Measurements from ENCODE around the gene ZNF655.

Gene ZNF655

GRCh38 chr7:99551767-99552463 is 6.5 kb upstream of the ZNF655 start, which contains the start of gene FAM200A:
Gene FAM200A, minus strand, starts transcription at chr7:99552114. Its CDS starts 3,707 bp downstream, at chr7:99548407.
- Histone ChIP-seq H3K9me3 (ENCODE audit: insufficient read depth, low read length, severe bottlenecking) (no peaks in the 10 kb centered on the region), H3K4me1 (ENCODE audit: insufficient read depth, low read length) (peaks cover 45% of the 10 kb centered on the region), H3K79me2 (ENCODE audit: insufficient read depth, low read length) (peaks cover 40% of the 10 kb centered on the region), H3K27me3 (ENCODE audit: insufficient read depth, low read length, poor library complexity) (no peaks in the 10 kb centered on the region), H3K27ac (ENCODE audit: low read length) (peak within 1 kb of the TSS; percentile 85), H3K4me3 (ENCODE audit: low read depth in 1 of 2, low read length in 2 of 2) (peak within 1 kb of the TSS; percentile 70 to 91), H4K20me1 (ENCODE audit: insufficient read depth, low read length) (no peaks in the 10 kb centered on the region), H2AFZ (ENCODE audit: low read depth, low read length) (peak within 1 kb of the TSS; percentile 97), H3K36me3 (ENCODE audit: insufficient read depth, low read length) (peaks cover 41% of the 10 kb centered on the region), H3K4me2 (ENCODE audit: insufficient read depth, low read length) (peak within 1 kb of the TSS; percentile 86), H3K9ac (ENCODE audit: low read depth, low read length) (peak within 1 kb of the TSS; percentile 87)
- TF ChIP-seq, protein P1, sequence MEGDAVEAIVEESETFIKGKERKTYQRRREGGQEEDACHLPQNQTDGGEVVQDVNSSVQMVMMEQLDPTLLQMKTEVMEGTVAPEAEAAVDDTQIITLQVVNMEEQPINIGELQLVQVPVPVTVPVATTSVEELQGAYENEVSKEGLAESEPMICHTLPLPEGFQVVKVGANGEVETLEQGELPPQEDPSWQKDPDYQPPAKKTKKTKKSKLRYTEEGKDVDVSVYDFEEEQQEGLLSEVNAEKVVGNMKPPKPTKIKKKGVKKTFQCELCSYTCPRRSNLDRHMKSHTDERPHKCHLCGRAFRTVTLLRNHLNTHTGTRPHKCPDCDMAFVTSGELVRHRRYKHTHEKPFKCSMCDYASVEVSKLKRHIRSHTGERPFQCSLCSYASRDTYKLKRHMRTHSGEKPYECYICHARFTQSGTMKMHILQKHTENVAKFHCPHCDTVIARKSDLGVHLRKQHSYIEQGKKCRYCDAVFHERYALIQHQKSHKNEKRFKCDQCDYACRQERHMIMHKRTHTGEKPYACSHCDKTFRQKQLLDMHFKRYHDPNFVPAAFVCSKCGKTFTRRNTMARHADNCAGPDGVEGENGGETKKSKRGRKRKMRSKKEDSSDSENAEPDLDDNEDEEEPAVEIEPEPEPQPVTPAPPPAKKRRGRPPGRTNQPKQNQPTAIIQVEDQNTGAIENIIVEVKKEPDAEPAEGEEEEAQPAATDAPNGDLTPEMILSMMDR (IDR thresholded peaks at IDR 0.05; ENCODE audit: borderline replicate concordance, extremely low read depth, low read length, poor library complexity, severe bottlenecking), result no peak
- TF ChIP-seq EZH2 (IDR thresholded peaks at IDR 0.05; ENCODE audit: borderline replicate concordance, low read depth, low read length, severe bottlenecking), result no peak
- ATAC-seq (ENCODE audit: insufficient read depth, low read depth) (peak; percentile 99), DNase-seq (peak; percentile 89)

DNA sequence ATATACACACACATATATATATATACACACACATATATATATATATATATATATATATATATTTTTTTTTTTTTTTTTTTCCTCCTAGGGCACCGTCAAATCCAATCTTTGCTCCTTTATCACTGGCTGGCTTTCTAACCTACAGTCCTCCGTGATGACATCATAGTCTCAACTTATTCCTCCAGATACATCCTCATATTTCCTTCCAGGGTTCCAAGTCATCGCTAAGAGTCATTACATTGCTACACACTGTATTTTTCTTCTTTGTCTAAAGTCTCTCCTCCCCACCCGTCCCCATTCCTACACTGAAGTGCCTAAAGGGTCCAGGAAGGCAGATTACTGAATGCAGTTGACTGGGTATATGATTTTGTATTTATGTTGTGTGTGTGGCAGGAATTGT is 5.4 kb upstream of the ZNF655 start:
- ATAC-seq (ENCODE audit: insufficient read depth, low read depth), result no peak
- TF ChIP-seq, protein P1 (IDR thresholded peaks at IDR 0.05; ENCODE audit: borderline replicate concordance, extremely low read depth, low read length, poor library complexity, severe bottlenecking), result no peak
- TF ChIP-seq EZH2 (IDR thresholded peaks at IDR 0.05; ENCODE audit: borderline replicate concordance, low read depth, low read length, severe bottlenecking), result no peak

DNA sequence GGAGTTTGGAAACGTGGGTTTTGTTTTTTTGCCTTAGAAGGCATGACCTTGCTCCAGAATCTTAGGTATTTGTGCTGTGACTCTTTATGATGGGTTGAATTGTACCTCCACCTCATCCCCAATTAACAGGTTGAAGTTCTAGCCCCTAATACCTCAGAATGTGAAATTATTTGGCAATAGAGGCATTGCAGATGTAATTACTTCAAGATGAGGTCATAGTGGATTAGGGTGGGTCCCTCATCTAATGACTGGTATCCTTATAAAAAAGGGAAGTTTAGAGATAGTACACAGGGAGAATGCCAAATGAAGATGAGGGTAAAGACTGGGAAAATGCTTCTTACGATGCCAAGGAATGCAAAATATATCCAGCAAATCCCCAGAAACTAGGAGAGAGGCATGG is 3.5 kb upstream of the ZNF655 start:
- Histone ChIP-seq H3K4me3 (ENCODE audit: low read depth in 1 of 2, low read length in 2 of 2) (no peak overlapping the region), H3K36me3 (ENCODE audit: insufficient read depth, low read length) (peaks cover 49% of the 10 kb centered on the region), H3K27ac (ENCODE audit: low read length) (no peak overlapping the region), H2AFZ (ENCODE audit: low read depth, low read length) (no peak overlapping the region), H3K9me3 (ENCODE audit: insufficient read depth, low read length, severe bottlenecking) (no peaks in the 10 kb centered on the region), H3K4me1 (ENCODE audit: insufficient read depth, low read length) (peaks cover 59% of the 10 kb centered on the region), H3K4me2 (ENCODE audit: insufficient read depth, low read length) (no peak overlapping the region), H4K20me1 (ENCODE audit: insufficient read depth, low read length) (peaks cover 4% of the 10 kb centered on the region; the same call in 1 of the 2 replicates), H3K27me3 (ENCODE audit: insufficient read depth, low read length, poor library complexity) (no peaks in the 10 kb centered on the region), H3K9ac (ENCODE audit: low read depth, low read length) (no peak overlapping the region), H3K79me2 (ENCODE audit: insufficient read depth, low read length) (peaks cover 69% of the 10 kb centered on the region)
- no peak for ATAC-seq (ENCODE audit: insufficient read depth, low read depth)
- DNase-seq, result no peak
- TF ChIP-seq, protein P1 (IDR thresholded peaks at IDR 0.05; ENCODE audit: borderline replicate concordance, extremely low read depth, low read length, poor library complexity, severe bottlenecking), result no peak
- TF ChIP-seq EZH2 (IDR thresholded peaks at IDR 0.05; ENCODE audit: borderline replicate concordance, low read depth, low read length, severe bottlenecking), result no peak

More for the DNA sequence above, 5.4 kb upstream of the ZNF655 start:
- no peak overlapping the region for H3K27ac ChIP-seq (ENCODE audit: low read length)
- no peak for DNase-seq
- H4K20me1 ChIP-seq (ENCODE audit: insufficient read depth, low read length), result no peaks in the 10 kb centered on the region
- peaks cover 51% of the 10 kb centered on the region for H3K79me2 ChIP-seq (ENCODE audit: insufficient read depth, low read length)
- H3K9me3 ChIP-seq (ENCODE audit: insufficient read depth, low read length, severe bottlenecking), result no peaks in the 10 kb centered on the region
- no peaks in the 10 kb centered on the region for H3K27me3 ChIP-seq (ENCODE audit: insufficient read depth, low read length, poor library complexity)
- H3K4me1 ChIP-seq (ENCODE audit: insufficient read depth, low read length), result peaks cover 52% of the 10 kb centered on the region
- H2AFZ ChIP-seq (ENCODE audit: low read depth, low read length), result no peak overlapping the region
- no peak overlapping the region for H3K4me3 ChIP-seq (ENCODE audit: low read depth in 1 of 2, low read length in 2 of 2)
- H3K36me3 ChIP-seq (ENCODE audit: insufficient read depth, low read length), result peaks cover 46% of the 10 kb centered on the region
- H3K9ac ChIP-seq (ENCODE audit: low read depth, low read length), result no peak overlapping the region
- peak overlapping the region; percentile 37; the same call in 1 of the 2 replicates for H3K4me2 ChIP-seq (ENCODE audit: insufficient read depth, low read length)

Data from DND-41 (cell line).